ENCODE results near the gene HS1BP3. TPM values are rescaled to one million over a fixed set of nuclear protein-coding genes. Genes with fewer than 3 reads are reported as not detected.

The HS1BP3 gene
- total and polyA plus RNA-seq, 8 donors = 12.5 to 39.7 (median 13.4) TPM

GRCh38 chr2:20657522-20658235, 6.8 kb upstream of the HS1BP3 start:
- Histone ChIP-seq H3K27me3 (peaks cover 12 to 41% of the 10 kb centered on the region in 2 donors), H3K27ac (no peak overlapping the region)

GRCh38 chr2:20656561-20656960, 5.7 kb upstream of the HS1BP3 start:
- peaks cover 8 to 29% of the 10 kb centered on the region in 2 donors for H3K27me3 ChIP-seq
- intact Hi-C loops (cut with DNase I) = no loop called here
- TF ChIP-seq CTCF (IDR thresholded peaks at IDR 0.05) = no peak
- ATAC-seq (no peak), DNase-seq (peak in 2 of 4 donors; percentile 18 to 58)
- H3K36me3 ChIP-seq = no peaks in the 10 kb centered on the region
- no peak overlapping the region for H3K4me3 ChIP-seq
- H3K27ac ChIP-seq = no peak overlapping the region
- no peaks in the 10 kb centered on the region for H3K9me3 ChIP-seq
- peaks cover 2% of the 10 kb centered on the region in 2 donors for H3K4me1 ChIP-seq

More at GRCh38 chr2:20657522-20658235, 6.8 kb upstream of the HS1BP3 start:
- H3K9me3 ChIP-seq = no peaks in the 10 kb centered on the region
- H3K36me3 ChIP-seq = no peaks in the 10 kb centered on the region
- no peak for TF ChIP-seq CTCF (IDR thresholded peaks at IDR 0.05)
- DNase-seq = peak in 2 of 4 donors; percentile 16 to 34
- ATAC-seq = no peak
- H3K4me3 ChIP-seq = no peak overlapping the region
- intact Hi-C loops (cut with DNase I) = no loop called here
- no peaks in the 10 kb centered on the region for H3K4me1 ChIP-seq

GRCh38 chr2:20654535-20654813, 3.6 kb upstream of the HS1BP3 start:
- TF ChIP-seq CTCF (IDR thresholded peaks at IDR 0.05) = no peak
- intact Hi-C loops (cut with DNase I) = no loop called here
- Histone ChIP-seq H3K9me3 (no peaks in the 10 kb centered on the region), H3K27ac (no peak overlapping the region), H3K27me3 (peaks cover 2 to 10% of the 10 kb centered on the region in 2 donors), H3K4me1 (peaks cover 14 to 17% of the 10 kb centered on the region in 2 donors), H3K36me3 (no peaks in the 10 kb centered on the region), H3K4me3 (no peak overlapping the region)
- DNase-seq (no peak), ATAC-seq (no peak)

GRCh38 chr2:20653695-20654534, 3.0 kb upstream of the HS1BP3 start:
- ATAC-seq (no peak), DNase-seq (peak in 1 of 4 donors; percentile 28)
- Histone ChIP-seq H3K4me3 (no peak overlapping the region), H3K4me1 (peaks cover 18 to 22% of the 10 kb centered on the region in 2 donors), H3K9me3 (no peaks in the 10 kb centered on the region), H3K27me3 (peaks cover 0 to 4% of the 10 kb centered on the region in 2 donors), H3K27ac (no peak overlapping the region), H3K36me3 (no peaks in the 10 kb centered on the region)
- intact Hi-C loops (cut with DNase I) = no loop called here
- TF ChIP-seq CTCF (IDR thresholded peaks at IDR 0.05) = no peak

Data from left lung (tissue), 10 donors.